IMR-90 (cell line): ENCODE data around the gene CERS1. TPM values are rescaled to one million over a fixed set of nuclear protein-coding genes. Genes with fewer than 3 reads are reported as not detected.

Experiments
- ATAC-seq: fragments of 200-7000 bp; cut with Tn5 transposase; 2 replicates; pipeline ENCODE4 v1.9.1; 2020; ENCODE audit warnings: low read depth, mild to moderate bottlenecking, moderate library complexity
- Bru-seq: library from RNA; stranded (reverse); fragments of 400-500 nt; gene quantifications from one replicate; lab custom pipeline; 2021; lab: Mats Ljungman, UMichigan
- BruChase-seq, 2 experiments: library from RNA; stranded (reverse); fragments of 400-500 nt; gene quantifications; one replicate each; lab custom pipeline; 2021; lab: Mats Ljungman, UMichigan
- BruUV-seq: library from RNA; stranded (reverse); fragments of 400-500 nt; replicated peaks from 2 replicates; lab custom pipeline; 2021; lab: Mats Ljungman, UMichigan
- CTCF ChIA-PET: fragments of 300-600 bp; formaldehyde crosslinking; extraction: SDS; loops from one replicate; lab custom pipeline; 2021; ENCODE audit warnings: antibody characterized with exemption; lab: Yijun Ruan, JAX
- POLR2A ChIA-PET: fragments of 300-600 bp; sonication (Branson Sonifier 250); formaldehyde crosslinking; loops from one replicate; lab custom pipeline; 2022; ENCODE audit warnings: antibody characterized with exemption; ENCODE audit not compliant: unreplicated experiment; lab: Charles Lee
- DNase-seq: peaks from one replicate; pipeline ENCODE4 v3.0.0; 2013
- H2AFZ ChIP-seq: replicated peaks from 2 replicates; pipeline ENCODE3; 2013; ENCODE audit warnings: low read length, mild to moderate bottlenecking; ENCODE audit not compliant: poor library complexity
- H2AK5ac ChIP-seq: 2 replicates; pipeline ENCODE4 v1.6.1; 2013; ENCODE audit warnings: low read depth, low read length, inconsistent platforms
- H2AK9ac ChIP-seq: replicated peaks from 2 replicates; pipeline ENCODE3; 2013; ENCODE audit warnings: mild to moderate bottlenecking, low read depth, low read length, moderate library complexity; ENCODE audit not compliant: poor library complexity
- H2BK120ac ChIP-seq: 2 replicates; pipeline ENCODE4 v1.6.1; 2013; ENCODE audit warnings: low read depth, low read length, inconsistent platforms
- H2BK15ac ChIP-seq: 3 replicates; pipeline ENCODE4 v1.6.1; 2013; ENCODE audit warnings: low read depth, low read length, inconsistent platforms
- H2BK20ac ChIP-seq: 2 replicates; pipeline ENCODE4 v1.6.1; 2013; ENCODE audit warnings: low read depth, mild to moderate bottlenecking, inconsistent platforms, low read length, moderate library complexity
- H2BK5ac ChIP-seq: 2 replicates; pipeline ENCODE4 v1.6.1; 2013; ENCODE audit warnings: mild to moderate bottlenecking, low read depth, low read length, inconsistent platforms; ENCODE audit not compliant: poor library complexity, severe bottlenecking
- H3K14ac ChIP-seq: replicated peaks from 2 replicates; pipeline ENCODE4 v1.6.1; 2013; ENCODE audit warnings: low read depth, low read length, inconsistent platforms
- H3K18ac ChIP-seq: 2 replicates; pipeline ENCODE4 v1.6.1; 2013; ENCODE audit warnings: low read depth, low read length, control low read depth
- H3K23ac ChIP-seq: 2 replicates; pipeline ENCODE4 v1.6.1; 2013; ENCODE audit warnings: low read depth, low read length, inconsistent platforms
- H3K27ac ChIP-seq: 2 replicates; pipeline ENCODE4 v1.5.1; 2013; ENCODE audit warnings: mild to moderate bottlenecking, control low read depth, low read length; ENCODE audit not compliant: insufficient read depth
- H3K27me3 ChIP-seq: 2 replicates; pipeline ENCODE4 v1.6.1; 2013; ENCODE audit warnings: low read length; ENCODE audit not compliant: control insufficient read depth, insufficient read depth
- H3K36me3 ChIP-seq: 2 replicates; pipeline ENCODE4 v1.6.1; 2013; ENCODE audit warnings: low read length, mixed read lengths; ENCODE audit not compliant: control insufficient read depth, insufficient read depth
- H3K4ac ChIP-seq: 2 replicates; pipeline ENCODE4 v1.6.1; 2013; ENCODE audit warnings: low read depth, low read length, inconsistent platforms
- H3K4me1 ChIP-seq: 2 replicates; pipeline ENCODE4 v1.6.1; 2013; ENCODE audit warnings: low read length, mixed read lengths; ENCODE audit not compliant: control insufficient read depth, insufficient read depth
- H3K4me2 ChIP-seq: 2 replicates; pipeline ENCODE4 v1.6.1; 2013; ENCODE audit warnings: low read depth, mild to moderate bottlenecking, control low read depth, low read length, moderate library complexity
- H3K4me3 ChIP-seq: 2 replicates; pipeline ENCODE4 v1.5.1; 2013; ENCODE audit warnings: low read depth, mild to moderate bottlenecking, control low read depth, low read length, moderate library complexity; ENCODE audit not compliant: insufficient read depth
- H3K56ac ChIP-seq: 2 replicates; pipeline ENCODE4 v1.6.1; 2013; ENCODE audit warnings: low read length, inconsistent platforms; ENCODE audit not compliant: insufficient read depth; ENCODE audit errors: extremely low read depth
- H3K79me1 ChIP-seq, 2 experiments: 2 replicates each; pipeline ENCODE4 v1.6.1; 2013; ENCODE audit warnings: low read length in 2 of 2, inconsistent platforms in 1 of 2, low read depth in 1 of 2
- H3K9ac ChIP-seq: 2 replicates; pipeline ENCODE4 v1.6.1; 2013; ENCODE audit warnings: low read depth, low read length, control low read depth
- H3K9me1 ChIP-seq: 2 replicates; pipeline ENCODE4 v1.6.1; 2013; ENCODE audit warnings: low read length, inconsistent platforms; ENCODE audit not compliant: insufficient read depth
- H3K9me3 ChIP-seq: 2 replicates; pipeline ENCODE4 v1.6.1; 2013; ENCODE audit warnings: low read length; ENCODE audit not compliant: control insufficient read depth, insufficient read depth
- H4K20me1 ChIP-seq: 2 replicates; pipeline ENCODE4 v1.6.1; 2013; ENCODE audit warnings: low read length, inconsistent platforms; ENCODE audit not compliant: insufficient read depth
- H4K5ac ChIP-seq: 2 replicates; pipeline ENCODE4 v1.6.1; 2013; ENCODE audit warnings: mild to moderate bottlenecking, low read depth, low read length, control low read depth
- H4K8ac ChIP-seq, 2 experiments: 2 replicates each; pipeline ENCODE4 v1.6.1; 2013; ENCODE audit warnings: low read depth in 2 of 2, low read length in 2 of 2, control low read depth in 1 of 2, inconsistent platforms in 1 of 2
- H4K91ac ChIP-seq: 2 replicates; pipeline ENCODE4 v1.6.1; 2013; ENCODE audit warnings: low read depth, low read length, inconsistent platforms; ENCODE audit not compliant: insufficient read depth
- ELK1 ChIP-seq: fragments of 150-350 bp; IDR thresholded peaks from 2 replicates; pipeline ENCODE4 v1.6.1; 2016; ENCODE audit warnings: low read depth, mild to moderate bottlenecking, low read length, moderate library complexity, borderline replicate concordance
- FOS ChIP-seq: fragments of 150-350 bp; IDR thresholded peaks from 2 replicates; pipeline ENCODE4 v1.6.1; 2016; ENCODE audit warnings: low read depth, low read length
- MAFK ChIP-seq: IDR thresholded peaks from 2 replicates; pipeline ENCODE4 v1.6.1; 2012; ENCODE audit warnings: low read depth, low read length, improper control_type of control experiment
- MAZ ChIP-seq: IDR thresholded peaks from 2 replicates; pipeline ENCODE4 v1.6.1; 2012; ENCODE audit warnings: low read depth, mild to moderate bottlenecking, low read length, improper control_type of control experiment, moderate library complexity, borderline replicate concordance
- MXI1 ChIP-seq: IDR thresholded peaks from 2 replicates; pipeline ENCODE4 v1.6.1; 2012; ENCODE audit warnings: low read depth, mild to moderate bottlenecking, low read length, moderate library complexity, borderline replicate concordance
- NFE2L2 ChIP-seq: fragments of 150-350 bp; IDR thresholded peaks from 2 replicates; pipeline ENCODE4 v1.6.1; 2016; ENCODE audit warnings: low read depth, mild to moderate bottlenecking, low read length
- POLR2A ChIP-seq: IDR thresholded peaks from 2 replicates; pipeline ENCODE4 v1.6.1; 2012; ENCODE audit warnings: mild to moderate bottlenecking, low read depth, low read length
- RFX5 ChIP-seq: IDR thresholded peaks from 2 replicates; pipeline ENCODE4 v1.8.0; 2012; ENCODE audit warnings: low read depth, mild to moderate bottlenecking, low read length, moderate library complexity
- WGBS, 2 experiments: methylation state at CpG; one replicate each; pipeline versions ENCODE4 v1.1.5 to v1.1.7; 2013; ENCODE audit warnings: missing lambda C conversion rate in 2 of 2; ENCODE audit not compliant: insufficient read length in 1 of 2; ENCODE audit errors: extremely low coverage in 2 of 2; 5-methylcytosine and 5-hydroxymethylcytosine counted together
- dilution Hi-C: fragments of 300-500 bp; cut with HindIII; formaldehyde crosslinking; loops from one replicate; pipeline ENCODE4 v1.14.3; 2018; ENCODE audit warnings: low sequenced_read_pairs; ENCODE audit not compliant: unreplicated experiment
- in situ Hi-C: fragments of 300-500 bp; cut with MboI; formaldehyde crosslinking; loops from 3 replicates; pipeline ENCODE4 v1.14.3; 2019; ENCODE audit warnings: low sequenced_read_pairs, inconsistent platforms, mixed read lengths
- intact Hi-C: fragments of 100-400 bp; cut with micrococcal nuclease; formaldehyde crosslinking; loops from 2 replicates; pipeline ENCODE4 v1.10.0; 2022
- long read RNA-seq: library from polyadenylated mRNA; unstranded; transcript quantifications from one replicate; pipeline ENCODE4 v2.0.0, GENCODE V29; 2021; ENCODE audit not compliant: unreplicated experiment
- polyA plus RNA-seq, 3 experiments: library from polyadenylated mRNA; depleted of rRNA; stranded (reverse); fragments of >200 nt; gene quantifications; 2 replicates each; pipeline ENCODE4 v1.2.3, GENCODE V29; 2012; ENCODE audit warnings: low replicate concordance in 1 of 3
- total RNA-seq: library from RNA; depleted of rRNA; stranded (reverse); fragments of >200 nt; gene quantifications from 2 replicates; pipeline ENCODE4 v1.2.3, GENCODE V29; 2012; rRNA removed

CERS1 gene
- 0.56 and 0.90 TPM in 2 replicates for total RNA-seq
- polyA plus RNA-seq (2012; rRNA removed) = 4.1 and 4.3 TPM in 2 replicates
- 2.1 and 8.4 TPM in 2 replicates for polyA plus RNA-seq (2012; cell fraction: cytosol; rRNA removed)
- polyA plus RNA-seq (2012; cell fraction: nucleus; rRNA removed; ENCODE audit: low replicate concordance) = 2.4 and 8.1 TPM in 2 replicates
- percentile 33 among the genes with signal in this experiment for Bru-seq, nascent RNA
- percentile 40 among the genes with signal in this experiment for BruChase-seq, experiment 1, labeled RNA remaining after a 6-hour chase
- percentile 36 among the genes with signal in this experiment for BruChase-seq, experiment 2, labeled RNA remaining after a 2-hour chase
- long read RNA-seq, transcript CERS1-201 (6 exons, 2,094 nt) = major isoform, 5 of 11 reads
- long read RNA-seq, partial matches to known transcripts = 1 of 11 reads
- long read RNA-seq, other reads (novel, unspliced or antisense) = 5 of 11 reads

DNA sequence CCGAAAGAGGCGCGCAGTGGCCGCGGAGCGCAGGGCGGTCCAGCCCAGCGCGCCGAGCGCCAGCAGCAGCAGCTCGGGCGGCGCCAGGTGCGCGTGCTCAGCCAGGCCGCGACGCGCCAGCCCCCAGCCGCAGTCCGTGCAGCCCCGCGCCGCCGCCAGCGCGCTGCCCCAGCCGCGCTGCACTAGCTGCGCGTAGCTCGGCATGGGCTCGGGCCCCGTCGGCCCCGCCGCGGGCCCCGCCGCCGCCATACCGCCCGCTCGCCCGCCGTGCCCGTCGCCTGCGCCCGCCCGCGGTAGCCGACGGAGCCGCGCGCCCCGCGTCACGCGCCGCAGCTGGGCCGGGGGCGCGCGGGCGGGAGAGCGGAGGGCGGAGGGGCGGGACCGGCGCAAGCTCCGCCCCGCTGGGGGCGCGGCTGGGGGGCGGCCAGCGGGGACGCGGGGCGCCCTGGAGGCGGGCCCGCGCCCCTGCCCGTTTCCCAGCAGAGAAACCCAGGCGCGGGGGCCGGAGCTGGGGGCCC, at the start of gene CERS1:
CERS1 (minus strand) TSS at position 335 of the 518 bp plus-strand sequence; CDS start at position 249, 86 bp downstream.
- intact Hi-C loops = loop anchor here (1.0 kb wide), 1 partner anchor 21 kb away; no protein-coding TSS in a partner anchor
- peak within 1 kb of the TSS; percentile 89 for H2AFZ ChIP-seq
- peaks cover 7% of the 10 kb centered on the region; the same call in 1 of the 2 replicates for H3K27me3 ChIP-seq
- dilution Hi-C loops = no loop called here
- ChIA-PET POLR2A (no interaction called here), CTCF (interaction anchor here (0.9 to 1.3 kb wide), 3 partner anchors 29 to 100 kb away, joined by 3 to 7 read pairs (median 3); no protein-coding TSS in a partner anchor)
- no peaks in the 10 kb centered on the region for H3K9me1 ChIP-seq
- peaks cover 22% of the 10 kb centered on the region for H4K20me1 ChIP-seq
- ATAC-seq (peak; percentile 42), DNase-seq (no peak)
- no peaks in the 10 kb centered on the region for H3K9me3 ChIP-seq
- no peak within 1 kb of the TSS for H3K14ac ChIP-seq
- 2% methylated on average over 29 of the region's 89 CpGs; no CpG with 5 or more reads in 1 of the 2 experiments for WGBS, 2 experiments
- no peak within 1 kb of the TSS for H2BK20ac ChIP-seq
- no peak within 1 kb of the TSS for H4K91ac ChIP-seq
- no peak within 1 kb of the TSS for H3K18ac ChIP-seq
- no peak within 1 kb of the TSS for H2BK15ac ChIP-seq
- H4K5ac ChIP-seq = no peak within 1 kb of the TSS
- no TSS peak for BruUV-seq
- H3K23ac ChIP-seq = no peak within 1 kb of the TSS
- peak within 1 kb of the TSS; percentile 80 for H3K4me2 ChIP-seq
- H3K9ac ChIP-seq = peak within 1 kb of the TSS; percentile 9; the same call in 1 of the 2 replicates
- peaks cover 0 to 3% of the 10 kb centered on the region in 2 experiments; a peak in 1 of 4 replicates for H3K79me1 ChIP-seq
- no peak within 1 kb of the TSS for H3K56ac ChIP-seq
- peaks cover 8% of the 10 kb centered on the region; the same call in 1 of the 2 replicates for H3K4me1 ChIP-seq
- no peak within 1 kb of the TSS for H2BK5ac ChIP-seq
- peak within 1 kb of the TSS; percentile 58 for H2AK9ac ChIP-seq
- in situ Hi-C loops = no loop called here
- no peak within 1 kb of the TSS; the same call in 1 of the 2 replicates for H2AK5ac ChIP-seq
- peak within 1 kb of the TSS; percentile 47 for H3K4me3 ChIP-seq
- no peak within 1 kb of the TSS for H3K27ac ChIP-seq
- no peak for TF ChIP-seq POLR2A
- TF ChIP-seq NFE2L2 = no peak
- TF ChIP-seq MAFK = no peak
- TF ChIP-seq MXI1 = no peak
- TF ChIP-seq RFX5 = no peak
- TF ChIP-seq FOS = no peak
- no peak for TF ChIP-seq ELK1
- no peak for TF ChIP-seq MAZ
- no peak within 1 kb of the TSS for H4K8ac ChIP-seq
- no peak within 1 kb of the TSS for H3K4ac ChIP-seq
- peaks cover 21% of the 10 kb centered on the region for H3K36me3 ChIP-seq
- H2BK120ac ChIP-seq = no peak within 1 kb of the TSS
